HepG2 (cell line): ENCODE data around the gene BEST2. TPM values are rescaled to one million over a fixed set of nuclear protein-coding genes. Genes with fewer than 3 reads are reported as not detected.

Source experiments
- ATAC-seq: fragments of 200-7000 bp; cut with Tn5 transposase; 3 replicates; pipeline ENCODE4 v1.9.1; 2020; ENCODE audit warnings: mild to moderate bottlenecking, moderate library complexity
- BruUV-seq: library from RNA; stranded (reverse); fragments of 400-500 nt; replicated peaks from 2 replicates; lab custom pipeline; 2021; lab: Mats Ljungman, UMichigan
- CTCF ChIA-PET: fragments of 300-600 bp; formaldehyde crosslinking; extraction: SDS; loops from one replicate; lab custom pipeline; 2021; ENCODE audit warnings: low total read pairs, inconsistent platforms, low intra/inter-chr PET ratio; lab: Yijun Ruan, JAX
- POLR2A ChIA-PET: fragments of 350-600 bp; sonication (Branson Sonifier 250); formaldehyde crosslinking; loops from one replicate; lab custom pipeline; 2020; ENCODE audit warnings: antibody characterized with exemption, inconsistent platforms; lab: Yijun Ruan, JAX
- DNase-seq: peaks from one replicate; pipeline ENCODE4 v3.0.0-alpha.2; 2015; ENCODE audit warnings: low spot score
- FAIRE-seq: peaks from 3 replicates; lab custom pipeline; 2011; peaks lifted over from hg19 to GRCh38; lab: Jason Lieb, UNC
- H2AFZ ChIP-seq: one replicate; pipeline ENCODE4 v1.6.1; 2011; ENCODE audit warnings: low read length, inconsistent platforms
- H3K27ac ChIP-seq: fragments of 300-600 bp; 3 replicates; pipeline ENCODE4 v1.8.0; 2011; ENCODE audit warnings: mixed run types, mild to moderate bottlenecking, mixed read lengths, low read length, inconsistent platforms; ENCODE audit not compliant: insufficient read depth; ENCODE audit errors: extremely low read length
- H3K27me3 ChIP-seq, 2 experiments: fragments of 200-600 bp in 1 of 2; 2 replicates in 1 of 2; 3 replicates in 1 of 2; pipeline versions ENCODE4 v1.6.0 to v1.8.0; 2011; ENCODE audit warnings: low read length in 2 of 2, mild to moderate bottlenecking in 2 of 2, moderate library complexity in 2 of 2, inconsistent platforms in 1 of 2; ENCODE audit not compliant: insufficient read depth in 2 of 2, control insufficient read depth in 1 of 2
- H3K36me3 ChIP-seq, 2 experiments: fragments of 200-600 bp in 1 of 2; replicated peaks in 1 of 2; 2 replicates in 1 of 2; 3 replicates in 1 of 2; pipeline versions ENCODE4 v1.5.1 to v1.8.0; 2011; ENCODE audit warnings: low read length in 2 of 2, inconsistent platforms in 1 of 2; ENCODE audit not compliant: insufficient read depth in 2 of 2, control insufficient read depth in 1 of 2
- H3K4me1 ChIP-seq: 2 replicates; pipeline ENCODE4 v1.5.1; 2012; ENCODE audit warnings: low read length, inconsistent platforms; ENCODE audit not compliant: insufficient read depth
- H3K4me2 ChIP-seq: 2 replicates; pipeline ENCODE4 v1.6.0; 2011; ENCODE audit warnings: low read depth, low read length, inconsistent platforms
- H3K4me3 ChIP-seq, 3 experiments: fragments of 200-600 bp in 1 of 3; sonication (generic), shearing (Covaris generic) in 1 of 3; replicated peaks in 1 of 3; 2 replicates each; pipeline ENCODE4 v1.5.1; 2011 to 2016; ENCODE audit warnings: low read length in 3 of 3, inconsistent platforms in 2 of 3, low read depth in 2 of 3, mild to moderate bottlenecking in 2 of 3, control low read depth in 1 of 3, mixed read lengths in 1 of 3; ENCODE audit not compliant: insufficient read depth in 1 of 3
- H3K79me2 ChIP-seq: one replicate; pipeline ENCODE4 v1.6.1; 2011; ENCODE audit warnings: low read length, inconsistent platforms; ENCODE audit not compliant: insufficient read depth
- H3K9ac ChIP-seq: 2 replicates; pipeline ENCODE4 v1.6.0; 2011; ENCODE audit warnings: mild to moderate bottlenecking, low read depth, low read length, inconsistent platforms; ENCODE audit not compliant: insufficient read depth
- H3K9me3 ChIP-seq: 2 replicates; pipeline ENCODE4 v1.5.1; 2012; ENCODE audit warnings: mild to moderate bottlenecking, low read length
- H4K20me1 ChIP-seq: 2 replicates; pipeline ENCODE4 v1.6.0; 2011; ENCODE audit warnings: inconsistent platforms, mild to moderate bottlenecking, low read length, moderate library complexity; ENCODE audit not compliant: insufficient read depth
- BCLAF1 ChIP-seq: fragments of 450-650 bp; IDR thresholded peaks from 2 replicates; pipeline ENCODE4 v1.6.1; 2017; ENCODE audit warnings: mild to moderate bottlenecking
- HNRNPLL ChIP-seq: fragments of 200-400 bp; formaldehyde crosslinking; IDR thresholded peaks from 2 replicates; pipeline ENCODE4 v1.6.1; 2017; ENCODE audit warnings: mild to moderate bottlenecking, low read depth, low read length; ENCODE audit not compliant: poor library complexity, severe bottlenecking
- IRF1 ChIP-seq: sonication (generic); formaldehyde crosslinking; IDR thresholded peaks from 2 replicates; pipeline ENCODE4 v1.4.0; 2020; ENCODE audit warnings: low read depth, mild to moderate bottlenecking, missing genetic modification reagents
- KLF9 ChIP-seq: IDR thresholded peaks from 2 replicates; pipeline ENCODE4 v1.6.1; 2016; ENCODE audit warnings: low read depth
- NCOA5 ChIP-seq: sonication (generic); formaldehyde crosslinking; IDR thresholded peaks from 2 replicates; pipeline ENCODE4 v1.4.0; 2020; ENCODE audit warnings: missing genetic modification reagents
- NR3C1 ChIP-seq: sonication (generic); formaldehyde crosslinking; IDR thresholded peaks from 2 replicates; pipeline ENCODE4 v1.4.0; 2020; ENCODE audit warnings: missing genetic modification reagents
- RFX3 ChIP-seq: IDR thresholded peaks from 2 replicates; pipeline ENCODE4 v1.6.1; 2016; ENCODE audit warnings: missing biosample characterization, missing genetic modification reagents
- THAP11 ChIP-seq: IDR thresholded peaks from 2 replicates; pipeline ENCODE4 v1.6.1; 2016; ENCODE audit warnings: missing biosample characterization, missing genetic modification reagents
- U2AF1 ChIP-seq: fragments of 200-400 bp; formaldehyde crosslinking; optimal IDR thresholded peaks from 2 replicates; pipeline ENCODE3; 2017; ENCODE audit warnings: mild to moderate bottlenecking, low read depth, low read length
- ZNF3 ChIP-seq: IDR thresholded peaks from 2 replicates; pipeline ENCODE4 v1.7.0; 2017; ENCODE audit warnings: inconsistent platforms
- ZNF317 ChIP-seq: sonication (generic); formaldehyde crosslinking; IDR thresholded peaks from 2 replicates; pipeline ENCODE4 v1.5.0; 2020; ENCODE audit warnings: mild to moderate bottlenecking, missing genetic modification reagents
- ZNF460 ChIP-seq: sonication (generic); formaldehyde crosslinking; IDR thresholded peaks from 2 replicates; pipeline ENCODE4 v1.5.1; 2020; ENCODE audit warnings: missing genetic modification reagents, mild to moderate bottlenecking, borderline replicate concordance
- ZNF652 ChIP-seq: IDR thresholded peaks from 2 replicates; pipeline ENCODE4 v1.6.1; 2016; ENCODE audit warnings: low read depth, borderline replicate concordance
- ZNF816 ChIP-seq: sonication (generic); formaldehyde crosslinking; IDR thresholded peaks from 2 replicates; pipeline ENCODE4 v1.8.0; 2022; ENCODE audit warnings: missing genetic modification reagents, mild to moderate bottlenecking, borderline replicate concordance
- ZSCAN22 ChIP-seq: sonication (generic); formaldehyde crosslinking; IDR thresholded peaks from 2 replicates; pipeline ENCODE4 v1.4.0; 2020; ENCODE audit warnings: mild to moderate bottlenecking, missing genetic modification reagents
- WGBS: methylation state at CpG from one replicate; pipeline ENCODE4 v1.1.6; 2017; ENCODE audit warnings: low lambda C conversion rate; 5-methylcytosine and 5-hydroxymethylcytosine counted together
- in situ Hi-C: cut with HindIII; loops from 2 replicates; pipeline ENCODE4 v1.10.0; 2017; ENCODE audit warnings: low pct_unique_long_range_greater_than_20kb; ENCODE audit not compliant: extremely low pct_ligation_motif_present
- intact Hi-C: fragments of 100-400 bp; cut with micrococcal nuclease; formaldehyde crosslinking; loops from one replicate; pipeline ENCODE4 v1.10.0; 2022; ENCODE audit not compliant: unreplicated experiment
- polyA plus RNA-seq, 8 experiments: library from polyadenylated mRNA; depleted of rRNA in 3 of 8; stranded (reverse) in 7 of 8; unstranded in 1 of 8; fragments of >200 nt; fragmentation: Illumina TruSeq in 4 of 8; extraction: Trizol in 4 of 8; gene quantifications; 2 replicates each; pipeline versions ENCODE4 v1.2.1 to v1.2.3, GENCODE V29; 2011 to 2016; ENCODE audit warnings: low read depth in 4 of 8, missing spikeins in 1 of 8, mixed read lengths in 1 of 8; ENCODE audit not compliant: insufficient read depth in 1 of 8
- total RNA-seq, 5 experiments: library from RNA; depleted of rRNA; stranded (reverse); fragments of >200 nt; fragmentation: Illumina TruSeq; extraction: Trizol; gene quantifications; 2 replicates each; pipeline ENCODE4 v1.2.3, GENCODE V29; 2016; ENCODE audit warnings: low read depth in 1 of 5

Gene BEST2
- total and polyA plus RNA-seq, 2 of the 13 experiments (the other 11 are each of a cell fraction or from before 2014, with no cell fraction given): not detected

- ATAC-seq (no peak), FAIRE-seq (no peak)
- Histone ChIP-seq H4K20me1 (no peaks in the 10 kb centered on the region), H2AFZ (no peak overlapping the region)
- in situ Hi-C loops: no loop called here
- TF ChIP-seq KLF9 (no peak), ZNF3 (CRISPR knock-in tag) (no peak), ZNF816 (CRISPR knock-in tag) (no peak), RFX3 (CRISPR knock-in tag) (no peak), IRF1 (CRISPR knock-in tag) (no peak), NR3C1 (CRISPR knock-in tag) (no peak), THAP11 (no peak), ZNF317 (CRISPR knock-in tag) (no peak), NCOA5 (no peak), HNRNPLL (no peak), ZSCAN22 (CRISPR knock-in tag) (no peak), U2AF1 (no peak), ZNF460 (no peak), BCLAF1 (no peak), ZNF652 (CRISPR knock-in tag) (no peak)
- TF ChIP-seq, all 625 proteins: peak for 0
- Histone ChIP-seq H3K9ac (no peak overlapping the region), H3K4me3 (no peak overlapping the region), H3K79me2 (no peaks in the 10 kb centered on the region), H3K27me3 (no peaks in the 10 kb centered on the region), H3K4me1 (0 out of 2 replicates have a peak, but pooled peaks cover 4% of the 10 kb centered on the region), H3K9me3 (no peaks in the 10 kb centered on the region), H3K4me2 (no peak overlapping the region), H3K36me3 (0 out of 5 replicates have a peak, but pooled peaks cover 0 to 1% of the 10 kb centered on the region in 2 experiments), H3K27ac (no peak overlapping the region)
- POLR2A ChIA-PET: no interaction called here
- CTCF ChIA-PET: interaction anchor here (1.8 kb wide), 1 partner anchor 33 kb away, joined by 6 read pairs; no protein-coding TSS in a partner anchor
- DNase-seq: no peak
- 100% methylated on average over 3 of the region's 11 CpGs for WGBS
- intact Hi-C loops: no loop called here
- no TSS peak for BruUV-seq
Measured at GRCh38 chr19:12763100-12763499, 11.5 kb downstream of the BEST2 start.
